HCT116 (cell line): Measurements from ENCODE around the gene MAOB. TPM values are rescaled to one million over a fixed set of nuclear protein-coding genes. Genes with fewer than 3 reads are reported as not detected.

Experiments
- ATAC-seq: fragments of 200-7000 bp; cut with Tn5 transposase; 2 replicates; pipeline ENCODE4 v1.9.1; 2020; ENCODE audit warnings: mild to moderate bottlenecking, moderate library complexity
- BruUV-seq: library from RNA; stranded (reverse); fragments of 400-500 nt; replicated peaks from 2 replicates; lab custom pipeline; 2021; lab: Mats Ljungman, UMichigan
- CTCF ChIA-PET: fragments of 300-600 bp; sonication (Branson Sonifier 250); formaldehyde crosslinking; loops from one replicate; lab custom pipeline; 2021; ENCODE audit warnings: antibody characterized with exemption; lab: Charles Lee
- POLR2A ChIA-PET: fragments of 300-600, 350-600 bp; sonication (Branson Sonifier 250); formaldehyde crosslinking; loops from one replicate; lab custom pipeline; 2021; ENCODE audit warnings: antibody characterized with exemption; lab: Charles Lee
- RAD21 ChIA-PET, 2 experiments: fragments of 300-600 bp; sonication (Branson Sonifier 250); formaldehyde crosslinking; loops; one replicate each; lab custom pipeline; 2023; ENCODE audit warnings: low total read pairs in 2 of 2; ENCODE audit not compliant: uncharacterized antibody in 2 of 2, unreplicated experiment in 2 of 2, low non-redundant PET in 1 of 2; lab: Charles Lee
- DNase-seq: peaks from one replicate; pipeline ENCODE4 v3.0.0-alpha.2; 2010; ENCODE audit warnings: low read depth, low spot score
- H2AFZ ChIP-seq: fragments of 200-600 bp; shearing (Covaris generic), sonication (generic); 2 replicates; pipeline ENCODE4 v1.6.1; 2017; ENCODE audit warnings: low read depth, mixed run types, mixed read lengths, antibody characterized with exemption, low read length; ENCODE audit not compliant: poor library complexity, severe bottlenecking
- H3K27ac ChIP-seq: 2 replicates; pipeline ENCODE4 v1.5.1; 2012; ENCODE audit warnings: low read depth, low read length
- H3K27me3 ChIP-seq: fragments of 200-600 bp; sonication (generic); 2 replicates; pipeline ENCODE4 v1.6.1; 2016; ENCODE audit warnings: mixed run types, low read length, mixed read lengths; ENCODE audit not compliant: insufficient read depth
- H3K36me3 ChIP-seq, 2 experiments: fragments of 200-500 bp in 1 of 2; fragments of 200-600 bp in 1 of 2; sonication (Bioruptor generic) in 1 of 2; sonication (generic) in 1 of 2; 2 replicates each; pipeline versions ENCODE4 v1.5.1 to v1.6.1; 2014 to 2016; ENCODE audit warnings: low read length in 2 of 2, inconsistent platforms in 1 of 2, mixed read lengths in 1 of 2, mixed run types in 1 of 2; ENCODE audit not compliant: insufficient read depth in 2 of 2, control insufficient read depth in 1 of 2
- H3K4me1 ChIP-seq, 2 experiments: fragments of 200-600 bp in 1 of 2; sonication (generic) in 1 of 2; 2 replicates each; pipeline versions ENCODE4 v1.5.1 to v1.6.1; 2012 to 2017; ENCODE audit warnings: low read length in 2 of 2, inconsistent platforms in 1 of 2, mild to moderate bottlenecking in 1 of 2, mixed read lengths in 1 of 2, mixed run types in 1 of 2, moderate library complexity in 1 of 2; ENCODE audit not compliant: insufficient read depth in 2 of 2, control insufficient read depth in 1 of 2
- H3K4me2 ChIP-seq: fragments of 200-600 bp; sonication (generic); 2 replicates; pipeline ENCODE4 v1.6.1; 2017; ENCODE audit warnings: mixed run types, low read length, mixed read lengths
- H3K4me3 ChIP-seq, 2 experiments: fragments of 200-600 bp in 1 of 2; sonication (generic) in 1 of 2; replicated peaks in 1 of 2; 2 replicates each; pipeline ENCODE4 v1.5.1; 2011 to 2016; ENCODE audit warnings: low read length in 2 of 2, control low read depth in 1 of 2, low read depth in 1 of 2, mild to moderate bottlenecking in 1 of 2, mixed read lengths in 1 of 2, mixed run types in 1 of 2
- H3K79me2 ChIP-seq: fragments of 200-600 bp; sonication (generic); 2 replicates; pipeline ENCODE4 v1.6.1; 2017; ENCODE audit warnings: mild to moderate bottlenecking, mixed run types, low read length, moderate library complexity, mixed read lengths; ENCODE audit not compliant: insufficient read depth
- H3K9ac ChIP-seq: fragments of 200-600 bp; sonication (generic); 2 replicates; pipeline ENCODE4 v1.6.1; 2016; ENCODE audit warnings: low read length, mixed read lengths
- H3K9me2 ChIP-seq: fragments of 200-600 bp; sonication (generic), shearing (Covaris generic); 2 replicates; pipeline ENCODE4 v1.6.1; 2017; ENCODE audit warnings: mixed run types, mild to moderate bottlenecking, moderate library complexity; ENCODE audit not compliant: insufficient read depth
- H3K9me3 ChIP-seq, 2 experiments: fragments of 200-500 bp in 1 of 2; fragments of 200-600 bp in 1 of 2; sonication (Bioruptor generic) in 1 of 2; sonication (generic) in 1 of 2; 2 replicates each; pipeline ENCODE4 v1.6.1; 2014 to 2017; ENCODE audit warnings: low read length in 2 of 2, mixed read lengths in 2 of 2, inconsistent platforms in 1 of 2, low read depth in 1 of 2, mild to moderate bottlenecking in 1 of 2, mixed run types in 1 of 2, moderate library complexity in 1 of 2; ENCODE audit not compliant: control insufficient read depth in 1 of 2, insufficient read depth in 1 of 2
- H4K20me1 ChIP-seq: fragments of 200-600 bp; sonication (generic), shearing (Covaris generic); 2 replicates; pipeline ENCODE4 v1.6.1; 2017; ENCODE audit warnings: mixed run types, mild to moderate bottlenecking, moderate library complexity; ENCODE audit not compliant: insufficient read depth
- CBX3 ChIP-seq: IDR thresholded peaks from 2 replicates; pipeline ENCODE4 v1.6.1; 2012; ENCODE audit warnings: low read depth
- CEBPB ChIP-seq: IDR thresholded peaks from 2 replicates; pipeline ENCODE4 v1.6.1; 2012; ENCODE audit warnings: low read depth
- CTCF ChIP-seq, 3 experiments: fragments of 200-600 bp in 1 of 3; sonication (generic) in 1 of 3; IDR thresholded peaks in 2 of 3; conservative IDR thresholded peaks in 1 of 3; 2 replicates each; pipeline ENCODE4 v1.5.1; 2012 to 2017; ENCODE audit warnings: low read depth in 2 of 3, low read length in 2 of 3, antibody characterized with exemption in 1 of 3, borderline replicate concordance in 1 of 3, control low read depth in 1 of 3, mild to moderate bottlenecking in 1 of 3, mixed read lengths in 1 of 3, mixed run types in 1 of 3, moderate library complexity in 1 of 3; ENCODE audit not compliant: insufficient read depth in 1 of 3
- EGR1 ChIP-seq: IDR thresholded peaks from 2 replicates; pipeline ENCODE4 v1.6.1; 2012; ENCODE audit warnings: low read depth
- FOSL1 ChIP-seq: IDR thresholded peaks from 2 replicates; pipeline ENCODE4 v1.6.1; 2012; ENCODE audit warnings: low read depth
- JUND ChIP-seq: IDR thresholded peaks from 2 replicates; pipeline ENCODE4 v1.6.1; 2012
- POLR2AphosphoS5 ChIP-seq: IDR thresholded peaks from 2 replicates; pipeline ENCODE4 v1.6.1; 2011; ENCODE audit warnings: mild to moderate bottlenecking, low read depth, low read length, moderate library complexity
- REST ChIP-seq: IDR thresholded peaks from 2 replicates; pipeline ENCODE4 v1.6.1; 2012; ENCODE audit warnings: low read depth
- SIN3A ChIP-seq: IDR thresholded peaks from 2 replicates; pipeline ENCODE4 v1.6.1; 2012; ENCODE audit warnings: low read depth
- TCF7L2 ChIP-seq: IDR thresholded peaks from 2 replicates; pipeline ENCODE4 v1.7.0; 2011; ENCODE audit warnings: borderline replicate concordance, inconsistent platforms; ENCODE audit not compliant: insufficient read depth, insufficient read length; ENCODE audit errors: extremely low read depth
- YY1 ChIP-seq: IDR thresholded peaks from 2 replicates; pipeline ENCODE4 v1.6.1; 2011; ENCODE audit warnings: low read length, low read depth, moderate library complexity, mild to moderate bottlenecking; ENCODE audit not compliant: insufficient replicate concordance; ENCODE audit errors: extremely low read depth
- ZBTB33 ChIP-seq: IDR thresholded peaks from 2 replicates; pipeline ENCODE4 v1.6.1; 2011; ENCODE audit warnings: mild to moderate bottlenecking, low read length, moderate library complexity; ENCODE audit not compliant: insufficient replicate concordance; ENCODE audit errors: extremely low read depth
- ZFX ChIP-seq: fragments of 450-650 bp; IDR thresholded peaks from 2 replicates; pipeline ENCODE4 v1.6.1; 2017
- ZNF274 ChIP-seq: fragments of 200-500 bp; sonication (Bioruptor generic); IDR thresholded peaks from 2 replicates; pipeline ENCODE4 v1.6.1; 2014; ENCODE audit warnings: mild to moderate bottlenecking, low read depth, low read length, inconsistent platforms
- intact Hi-C: fragments of 100-400 bp; cut with micrococcal nuclease; formaldehyde crosslinking; loops from 2 replicates; pipeline ENCODE4 v1.10.0; 2022
- total RNA-seq: library from RNA; stranded (reverse); gene quantifications from one replicate; pipeline ENCODE4 v1.2.1, GENCODE V29; 2021; ENCODE audit not compliant: unreplicated experiment

The MAOB gene
- total RNA-seq, 1 experiment from 2014 or later = 28.2 TPM

- no peak overlapping the region for H3K4me2 ChIP-seq
- H3K9me3 ChIP-seq = no peaks in the 10 kb centered on the region
- ChIA-PET CTCF (no interaction called here), RAD21 (no interaction called here), POLR2A (no interaction called here)
- no peak overlapping the region for H3K4me3 ChIP-seq
- no TSS peak for BruUV-seq
- H3K4me1 ChIP-seq = peaks cover 12 to 25% of the 10 kb centered on the region in 2 experiments
- DNase-seq = no peak
- H3K27me3 ChIP-seq = no peaks in the 10 kb centered on the region
- TF ChIP-seq ZFX (no peak), ZNF274 (no peak), JUND (no peak), EGR1 (no peak), FOSL1 (no peak), REST (no peak), CTCF (IDR thresholded peaks at IDR 0.05 in 2 of 3, conservative IDR thresholded peaks at IDR 0.05 in 1 of 3; ENCODE audit: borderline replicate concordance in 1 of 3, insufficient read depth in 1 of 3, low read depth in 2 of 3, low read length in 2 of 3) (no peak), POLR2AphosphoS5 (no peak), SIN3A (no peak), YY1 (no peak), CEBPB (no peak), TCF7L2 (no peak), ZBTB33 (no peak), CBX3 (no peak)
- H3K9me2 ChIP-seq = no peaks in the 10 kb centered on the region
- H3K79me2 ChIP-seq = no peaks in the 10 kb centered on the region
- no peak overlapping the region for H3K9ac ChIP-seq
- H2AFZ ChIP-seq = no peak overlapping the region
- H3K36me3 ChIP-seq = no peaks in the 10 kb centered on the region
- ATAC-seq = no peak
- no peak overlapping the region for H3K27ac ChIP-seq
- intact Hi-C loops = no loop called here
- H4K20me1 ChIP-seq = no peaks in the 10 kb centered on the region
Measured at GRCh38 chrX:43876680-43877079, 5.6 kb downstream of the MAOB start.
